Measurements from ENCODE around the gene JAZF1.
"Not testable (repeated sequence)": the region's sequence is repeated elsewhere in the genome, so short reads cannot be mapped to it uniquely, and the experiment has no call there.

The JAZF1 gene

DNA sequence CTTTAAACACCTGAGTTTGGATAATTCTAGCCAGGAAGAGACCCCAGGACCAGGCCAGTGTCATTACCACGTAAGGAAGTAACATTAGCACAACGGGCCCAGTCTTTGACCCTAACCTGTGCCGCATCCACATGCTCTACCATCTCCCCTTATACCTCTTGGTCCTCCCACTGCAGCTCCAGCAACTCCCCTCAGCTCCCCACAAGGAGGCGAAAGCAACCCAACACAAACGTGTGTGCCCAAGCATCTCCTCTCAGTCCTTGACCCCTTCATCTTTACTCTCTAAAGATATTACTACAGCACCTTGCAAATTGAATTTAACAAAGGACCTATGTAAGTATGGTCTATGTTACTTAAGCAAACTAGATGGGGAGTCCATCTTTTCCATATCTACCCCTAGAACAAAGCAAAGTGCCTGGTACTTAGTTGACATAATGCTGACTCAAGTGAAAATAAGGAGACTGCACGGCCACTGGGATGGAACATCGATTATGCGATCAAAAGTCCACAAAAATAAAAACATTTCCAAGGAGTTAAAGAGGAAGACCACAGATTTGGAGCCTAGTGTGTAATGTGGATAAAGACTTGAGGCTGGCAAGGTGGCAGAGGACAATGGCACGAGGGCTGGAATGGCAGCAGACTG lies 147.7 kb downstream of the JAZF1 start:
- DNase-seq = no peak

- no peak for DNase-seq
Observed at GRCh38 chr7:28029051-28029450, 151.5 kb downstream of the JAZF1 start.

GRCh38 chr7:28028471-28028870 lies 152.1 kb downstream of the JAZF1 start:
- DNase-seq = no peak

DNA sequence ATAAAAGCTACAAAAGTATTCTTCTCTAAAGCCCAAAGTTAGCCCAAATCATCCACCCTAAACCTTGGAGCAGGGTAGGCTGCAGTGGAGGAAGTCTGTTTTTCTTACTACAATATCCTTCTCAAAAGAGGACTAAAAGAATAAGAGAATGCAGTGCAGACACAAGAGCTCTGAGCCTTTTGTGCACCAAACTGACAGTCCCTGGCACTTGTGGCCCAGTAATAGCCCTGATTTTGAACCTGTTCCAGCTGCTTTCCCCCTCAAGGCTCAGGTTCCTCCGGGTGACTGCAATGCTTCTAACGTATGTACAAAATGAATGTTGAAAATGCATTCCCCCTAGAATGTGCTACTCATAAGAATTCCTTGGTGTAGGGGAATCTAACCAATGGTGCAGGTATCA lies 154.4 kb downstream of the JAZF1 start:
- peak; percentile 3 for DNase-seq

DNA sequence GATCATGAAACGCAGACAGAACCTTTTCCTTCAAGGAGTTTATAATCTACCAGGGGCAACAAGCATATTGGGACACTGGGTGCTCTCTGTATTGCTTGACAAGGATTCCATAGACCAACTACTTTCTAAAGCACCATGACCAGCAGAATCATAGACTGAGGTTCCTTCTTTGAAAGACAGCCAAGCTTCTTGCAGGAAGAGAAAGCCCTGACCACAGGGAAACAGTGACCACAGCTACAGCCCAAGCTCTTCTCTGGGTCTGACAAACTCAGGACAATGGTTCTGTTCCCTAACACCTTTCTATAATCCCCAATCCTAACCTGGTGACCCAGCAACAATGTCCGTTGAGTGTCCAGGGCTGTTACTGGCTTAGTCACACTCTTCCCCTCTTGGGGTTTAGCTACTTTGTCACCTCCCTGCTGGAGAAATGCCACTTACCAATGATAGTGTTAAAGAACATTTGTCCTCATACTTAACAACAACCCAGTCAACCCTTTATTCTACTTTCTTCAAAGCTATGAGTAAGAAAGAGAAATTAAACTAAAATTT lies 155.7 kb downstream of the JAZF1 start:
- DNase-seq = no peak

DNA sequence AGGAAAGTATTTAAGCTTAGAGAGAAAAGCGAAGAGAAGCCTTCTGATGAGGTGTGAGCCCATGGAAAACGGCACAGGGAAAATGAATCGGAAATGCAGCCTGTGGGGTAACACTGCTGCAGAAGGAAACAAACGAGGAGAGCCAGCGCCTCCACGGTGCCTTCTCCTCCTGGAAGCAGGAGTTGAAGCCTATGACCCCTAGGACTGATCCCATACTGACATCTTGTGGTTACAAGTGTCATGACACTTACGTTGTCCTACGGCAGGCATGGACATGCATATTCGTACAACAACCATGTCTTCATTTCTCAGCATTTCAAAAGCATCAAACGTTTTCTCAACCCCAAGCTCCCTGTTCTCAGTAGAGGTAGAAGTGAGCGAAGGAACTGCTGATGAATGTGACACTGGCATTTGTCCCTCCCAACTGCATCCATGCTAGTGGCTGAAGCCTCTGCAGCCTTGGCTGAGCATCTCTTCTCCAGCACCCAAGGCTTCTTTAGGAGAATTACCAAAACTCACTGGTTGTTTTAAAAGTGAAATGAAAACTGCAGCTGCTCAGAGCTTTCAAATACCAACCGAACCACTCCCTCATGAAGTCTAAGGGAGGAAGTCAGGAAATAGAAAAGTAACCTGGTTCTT lies 160.2 kb downstream of the JAZF1 start:
- DNase-seq = peak; percentile 72

GRCh38 chr7:28018856-28019465 lies 161.6 kb downstream of the JAZF1 start:
- no peak for DNase-seq

DNA sequence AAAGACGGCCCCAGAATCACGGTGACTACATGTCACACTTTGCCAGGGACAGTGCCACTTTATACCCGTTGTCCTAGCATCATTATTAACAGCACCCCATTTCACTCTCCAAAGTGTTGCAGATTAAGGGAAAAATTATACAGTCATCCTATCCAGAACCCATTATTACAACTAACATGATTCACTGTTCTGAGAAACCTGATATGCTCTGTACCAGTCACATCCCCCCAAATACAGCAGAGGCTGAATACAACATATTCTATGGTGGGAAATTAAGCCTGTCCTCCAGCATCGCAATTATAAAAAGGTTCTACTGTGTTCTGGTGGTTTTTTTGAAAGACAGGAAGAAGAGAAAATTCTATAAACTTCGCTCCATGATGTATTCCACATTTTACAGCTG lies 162.1 kb downstream of the JAZF1 start:
- DNase-seq = no peak

GRCh38 chr7:28018020-28018419 lies 162.6 kb downstream of the JAZF1 start:
- DNase-seq = no peak

DNA sequence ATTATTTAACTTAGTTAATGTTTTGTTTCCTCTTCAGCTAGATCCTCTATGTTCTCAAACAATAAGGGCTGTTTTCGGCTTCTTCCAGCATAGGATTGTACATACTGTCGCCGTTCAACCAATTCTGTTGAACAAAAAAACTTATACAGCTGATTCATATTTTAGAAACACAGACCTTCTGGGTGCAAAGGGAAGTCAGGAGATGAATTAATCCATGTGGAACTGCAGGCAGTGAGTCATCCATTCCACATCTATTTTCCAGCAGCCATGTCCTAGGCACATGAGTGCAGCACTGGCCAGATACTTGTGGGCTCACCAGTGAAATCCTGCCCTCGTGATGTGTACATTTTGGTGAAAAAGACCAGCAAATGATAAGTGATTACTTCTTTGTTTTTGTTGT lies 163.2 kb downstream of the JAZF1 start:
- DNase-seq = no peak

GRCh38 chr7:28016297-28016696 lies 164.3 kb downstream of the JAZF1 start:
- no peak for DNase-seq

DNA sequence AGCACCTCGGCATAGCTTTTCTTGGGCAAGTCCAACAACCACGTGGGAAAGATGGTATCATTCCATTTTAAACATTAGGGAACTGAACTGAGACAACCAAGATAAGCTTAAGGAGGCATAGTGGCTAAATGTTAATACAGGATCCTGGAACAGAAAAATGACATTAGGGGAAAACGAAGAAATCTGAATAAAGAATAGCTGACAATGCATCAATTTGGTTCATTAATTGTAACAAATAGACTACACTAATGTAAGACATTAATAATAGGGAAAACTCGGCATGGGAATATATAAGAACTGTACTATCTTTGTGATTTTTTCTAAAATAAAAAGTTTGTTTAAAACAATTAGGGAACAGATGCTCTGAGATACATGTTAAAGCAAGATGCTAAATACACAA lies 165.4 kb downstream of the JAZF1 start:
- DNase-seq = no peak

GRCh38 chr7:28014340-28014739 lies 166.3 kb downstream of the JAZF1 start:
- not testable (repeated sequence) for DNase-seq

- no peak for DNase-seq
Observed at GRCh38 chr7:28013441-28013840, 167.2 kb downstream of the JAZF1 start.

DNA sequence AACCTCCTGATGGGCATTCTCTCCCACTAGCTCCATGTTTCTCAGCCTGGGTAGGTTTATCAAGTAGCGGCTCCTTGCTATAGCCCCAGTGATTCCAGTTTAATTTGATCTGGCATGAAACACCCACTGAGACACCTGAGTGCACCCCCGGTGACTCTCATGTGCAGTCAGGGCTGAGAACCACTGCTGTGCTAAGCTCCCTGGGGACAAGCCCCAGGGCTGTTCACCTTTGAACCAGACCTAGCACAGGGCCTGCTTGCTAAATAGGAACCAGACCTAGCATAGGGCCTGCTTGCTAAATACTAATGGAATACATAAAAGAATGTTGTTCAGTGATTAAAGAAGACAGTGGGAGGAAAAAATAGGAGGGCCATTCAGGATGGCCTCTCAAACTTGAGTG lies 167.6 kb downstream of the JAZF1 start:
- no peak for DNase-seq

GRCh38 chr7:28008911-28009310 lies 171.7 kb downstream of the JAZF1 start:
- no peak for DNase-seq

DNA sequence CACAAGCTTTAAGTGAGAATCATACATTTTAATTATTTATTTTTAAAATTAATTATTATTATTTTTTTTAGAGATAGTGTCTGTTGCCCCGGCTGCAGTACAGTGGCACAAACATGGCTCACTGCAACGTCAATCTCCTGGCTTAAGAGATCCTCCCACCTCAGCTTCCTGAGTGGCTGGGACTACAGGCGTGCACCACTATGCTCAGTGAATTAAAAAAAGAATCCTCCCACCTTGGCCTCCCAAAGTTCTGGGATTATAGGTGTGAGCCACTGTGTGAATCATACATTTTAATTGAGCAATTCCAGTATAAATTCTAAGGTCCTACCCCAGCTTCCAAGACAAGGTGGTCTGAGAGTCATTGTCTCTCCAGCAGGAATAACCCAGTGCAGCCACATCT lies 172.4 kb downstream of the JAZF1 start:
- DNase-seq = no peak

DNA sequence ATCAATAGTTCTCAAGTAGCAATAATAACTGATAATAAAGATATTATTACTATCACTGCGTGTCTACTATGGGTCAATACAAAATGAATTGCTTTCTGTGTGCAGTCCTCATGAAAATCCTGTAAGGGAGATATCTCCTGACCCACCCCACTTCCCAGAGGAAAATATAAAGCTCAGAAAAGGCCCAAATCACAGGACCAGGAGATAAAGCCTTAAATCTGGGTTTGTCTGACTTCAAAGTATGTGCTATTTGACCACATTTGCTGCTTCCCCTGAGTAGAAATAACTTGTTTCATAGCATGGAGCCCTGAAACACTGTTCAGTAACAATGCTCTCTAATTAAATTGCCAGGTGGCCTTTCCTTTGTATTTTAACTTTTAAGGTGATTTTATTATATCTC lies 174.1 kb downstream of the JAZF1 start:
- DNase-seq = no peak

- no peak for DNase-seq
Observed at GRCh38 chr7:28005847-28006231, 174.8 kb downstream of the JAZF1 start.

DNA sequence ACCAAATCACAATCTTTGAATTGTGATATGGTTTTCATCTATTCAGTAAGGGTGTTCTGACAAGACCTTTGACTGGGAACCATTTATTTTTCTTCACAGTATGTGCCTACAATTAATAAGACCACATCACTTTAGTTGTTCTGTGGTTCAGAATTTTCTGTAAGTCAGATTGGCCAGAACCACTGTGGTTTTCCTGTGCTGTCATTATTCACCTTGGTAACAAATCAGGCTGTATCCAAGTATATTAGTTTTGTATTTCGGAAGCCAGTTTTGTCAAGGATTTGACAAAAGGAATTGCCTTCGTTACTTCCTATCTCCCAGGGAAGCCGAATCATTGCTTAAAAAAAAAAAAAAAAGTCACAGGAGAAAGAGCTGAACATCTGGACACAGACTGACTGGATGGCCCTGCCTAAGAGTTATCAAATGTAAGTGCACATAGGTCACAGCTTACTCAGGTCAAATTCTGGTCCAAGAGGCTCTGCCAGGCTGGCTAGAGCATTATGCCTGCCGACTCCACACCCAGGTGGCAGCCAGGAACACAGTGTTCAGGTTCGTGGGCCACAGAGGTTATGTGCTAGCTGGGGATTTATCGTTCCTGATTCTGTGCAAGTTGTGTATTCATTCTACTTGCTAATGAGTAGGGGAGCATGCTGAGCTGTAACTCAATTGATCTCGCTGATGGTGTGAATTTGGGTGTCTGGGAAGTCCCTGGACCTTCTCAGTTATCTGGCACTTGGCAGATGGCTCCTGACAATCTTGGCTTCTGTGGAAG lies 175.3 kb downstream of the JAZF1 start:
- no peak for DNase-seq

GRCh38 chr7:28003408-28003807 lies 177.2 kb downstream of the JAZF1 start:
- no peak for DNase-seq

DNA sequence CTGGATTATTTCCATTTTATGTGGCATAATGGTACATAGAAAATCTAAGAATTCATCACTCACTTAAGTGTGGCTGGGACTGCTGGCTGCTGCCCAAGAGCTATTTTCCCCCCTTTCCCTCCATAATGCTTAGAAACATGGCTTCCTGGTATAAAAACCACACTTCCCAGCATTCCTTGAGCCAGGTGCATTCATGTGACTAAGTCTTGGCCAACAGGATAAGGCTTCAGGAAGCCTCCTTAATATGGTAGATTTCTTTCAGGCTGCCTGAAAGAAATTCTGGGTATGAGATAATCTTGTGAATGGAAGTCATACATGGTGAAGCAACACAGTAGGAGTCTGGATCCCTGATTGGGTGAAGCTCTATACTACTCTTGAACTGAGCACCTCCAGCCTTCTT lies 178.0 kb downstream of the JAZF1 start:
- DNase-seq = no peak

DNA sequence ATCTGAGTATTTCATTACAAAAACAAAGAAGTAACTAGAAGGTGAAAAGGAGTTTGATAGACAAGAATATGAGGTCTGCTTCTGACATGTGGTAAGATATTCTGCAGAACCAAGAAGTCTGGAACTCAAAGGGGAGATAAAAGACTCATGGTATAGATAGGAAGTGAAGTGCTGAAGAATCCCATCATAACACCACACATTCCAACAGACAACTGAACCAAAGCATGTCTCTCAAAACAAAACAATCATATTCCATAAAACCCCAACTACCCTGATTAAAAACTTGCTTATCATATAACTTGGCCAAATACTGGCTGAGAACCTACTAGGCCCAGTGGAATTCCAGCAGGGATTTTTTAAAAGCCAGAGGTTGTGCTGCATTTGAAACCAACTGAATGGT lies 178.7 kb downstream of the JAZF1 start:
- DNase-seq = no peak

DNA sequence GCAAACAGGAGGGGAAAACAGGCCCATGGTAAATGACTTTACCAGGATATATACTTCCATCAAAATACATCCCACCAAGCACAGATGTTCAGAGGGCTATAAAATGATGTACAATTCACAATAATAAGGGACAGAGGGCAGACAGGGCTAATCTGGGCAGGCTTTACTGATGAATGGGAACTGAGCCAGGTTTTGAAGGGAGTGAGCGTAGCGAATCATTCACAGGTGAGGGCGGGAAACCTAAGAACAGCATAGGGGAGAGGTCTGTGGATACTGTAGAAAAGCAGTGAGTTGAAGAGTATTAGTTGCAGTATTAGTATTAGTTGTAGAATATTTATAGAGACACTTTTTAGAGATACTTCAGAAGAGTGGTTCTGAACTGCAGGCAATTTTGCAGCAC lies 180.8 kb downstream of the JAZF1 start:
- DNase-seq = no peak
